ENCODE measurements around the gene KCTD15.

GRCh38 chr19:33771384-33772101 lies 25.1 kb upstream of the KCTD15 start:
- TF ChIP-seq CTCF (IDR thresholded peaks at IDR 0.05) (peak; percentile 74 to 87 (median 80)), EP300 (IDR thresholded peaks at IDR 0.05) (no peak)

Data from esophagus muscularis mucosa (tissue), 3 donors.